Loucy (cell line): ENCODE measurements around the gene LTB4R2.

Experiments
- CTCF ChIP-seq: fragments of 200-600 bp; sonication (generic); conservative IDR thresholded peaks from 2 replicates; pipeline ENCODE4 v1.5.1; 2014; ENCODE audit warnings: mild to moderate bottlenecking, antibody characterized with exemption, low read length
- EZH2phosphoT487 ChIP-seq: fragments of 200-600 bp; IDR thresholded peaks from 2 replicates; pipeline ENCODE4 v1.6.1; 2018; ENCODE audit warnings: antibody characterized with exemption, mild to moderate bottlenecking, moderate library complexity, borderline replicate concordance

DNA sequence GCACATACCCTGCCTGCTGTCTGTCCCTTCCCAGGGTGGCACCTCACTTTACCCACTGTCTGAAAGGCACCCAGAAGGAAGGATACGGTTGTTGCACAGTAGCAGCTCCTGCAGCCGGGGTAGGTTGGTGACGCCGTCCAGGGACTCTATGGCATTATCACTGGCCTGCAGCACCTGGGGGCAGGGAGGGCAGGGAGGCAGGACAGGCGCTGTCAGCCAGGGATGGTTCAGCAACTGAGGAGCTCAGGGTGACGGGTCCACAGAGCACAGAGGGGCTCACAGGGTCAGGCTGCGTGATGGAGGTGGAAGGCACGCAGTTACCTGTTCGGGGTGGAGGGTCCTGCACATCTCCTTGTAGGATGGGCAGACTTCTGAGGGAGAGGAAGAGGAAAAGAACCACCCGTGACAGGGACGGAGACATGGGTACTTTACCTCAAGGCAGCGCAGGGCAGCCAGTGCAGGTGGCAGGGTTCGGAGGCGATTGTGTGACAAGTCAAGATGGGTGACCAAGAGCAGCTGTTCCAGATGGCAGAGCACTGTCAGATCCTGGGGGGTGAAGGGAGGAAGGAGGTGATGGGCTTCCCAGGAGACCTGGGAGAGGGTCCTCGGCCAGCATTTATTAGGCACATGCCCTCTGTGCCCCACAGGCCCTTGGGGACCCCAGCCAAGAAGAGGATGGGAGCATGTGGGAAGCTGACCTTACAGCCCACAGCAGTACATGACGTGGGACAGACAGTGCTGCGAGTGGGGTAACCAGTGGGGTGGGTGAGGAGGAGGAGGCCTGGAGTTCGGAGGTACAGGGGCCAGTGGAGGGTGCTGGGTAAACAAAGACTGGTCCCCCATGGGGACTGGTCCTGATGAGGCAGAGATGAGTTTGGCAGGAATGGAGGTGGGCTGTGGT, 43.3 kb upstream of the LTB4R2 start:
- TF ChIP-seq CTCF (no peak), EZH2phosphoT487 (no peak)
